ENCODE measurements around the gene PPP1R15B.

DNA sequence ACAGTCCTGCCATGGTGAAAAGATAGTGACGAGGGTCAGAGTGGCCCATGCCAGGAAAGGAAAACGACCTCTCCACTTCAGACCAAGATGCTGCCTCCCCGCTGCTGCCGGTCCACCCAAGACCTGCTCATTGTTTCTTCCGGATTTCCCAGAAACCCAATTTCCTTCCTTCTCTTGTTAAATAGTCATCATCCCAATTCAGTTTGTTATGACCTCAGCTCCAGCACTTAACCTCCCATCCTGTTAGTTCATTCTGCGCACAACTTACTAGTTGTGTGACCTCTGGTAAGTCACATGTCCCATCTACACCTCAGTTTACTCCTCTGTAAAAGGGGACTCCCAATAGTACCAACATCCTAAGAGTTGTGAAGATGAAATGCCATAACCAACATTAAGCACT, 29.9 kb upstream of the PPP1R15B start:
- TF ChIP-seq, protein P1, sequence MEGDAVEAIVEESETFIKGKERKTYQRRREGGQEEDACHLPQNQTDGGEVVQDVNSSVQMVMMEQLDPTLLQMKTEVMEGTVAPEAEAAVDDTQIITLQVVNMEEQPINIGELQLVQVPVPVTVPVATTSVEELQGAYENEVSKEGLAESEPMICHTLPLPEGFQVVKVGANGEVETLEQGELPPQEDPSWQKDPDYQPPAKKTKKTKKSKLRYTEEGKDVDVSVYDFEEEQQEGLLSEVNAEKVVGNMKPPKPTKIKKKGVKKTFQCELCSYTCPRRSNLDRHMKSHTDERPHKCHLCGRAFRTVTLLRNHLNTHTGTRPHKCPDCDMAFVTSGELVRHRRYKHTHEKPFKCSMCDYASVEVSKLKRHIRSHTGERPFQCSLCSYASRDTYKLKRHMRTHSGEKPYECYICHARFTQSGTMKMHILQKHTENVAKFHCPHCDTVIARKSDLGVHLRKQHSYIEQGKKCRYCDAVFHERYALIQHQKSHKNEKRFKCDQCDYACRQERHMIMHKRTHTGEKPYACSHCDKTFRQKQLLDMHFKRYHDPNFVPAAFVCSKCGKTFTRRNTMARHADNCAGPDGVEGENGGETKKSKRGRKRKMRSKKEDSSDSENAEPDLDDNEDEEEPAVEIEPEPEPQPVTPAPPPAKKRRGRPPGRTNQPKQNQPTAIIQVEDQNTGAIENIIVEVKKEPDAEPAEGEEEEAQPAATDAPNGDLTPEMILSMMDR (conservative IDR thresholded peaks at IDR 0.05; ENCODE audit: low read depth, low read length) = no peak
- TF ChIP-seq EZH2 (IDR thresholded peaks at IDR 0.05; ENCODE audit: borderline replicate concordance, low read depth, low read length, poor library complexity, severe bottlenecking) = no peak

Data from A673 (cell line).